D721Med (cell line): ENCODE measurements around the gene FMN1.

Experiments used
- DNase-seq: peaks from one replicate; pipeline ENCODE4 v3.0.0; 2011; ENCODE audit warnings: low spot score; ENCODE audit not compliant: insufficient read length
- FAIRE-seq: peaks from 2 replicates; lab custom pipeline; 2011; peaks lifted over from hg19 to GRCh38; lab: Jason Lieb, UNC
- CTCF ChIP-seq: IDR thresholded peaks from 2 replicates; pipeline ENCODE4 v1.5.1; 2012; ENCODE audit warnings: mild to moderate bottlenecking, control low read depth; ENCODE audit not compliant: insufficient read depth; ENCODE audit errors: missing control alignments

The FMN1 gene

DNA sequence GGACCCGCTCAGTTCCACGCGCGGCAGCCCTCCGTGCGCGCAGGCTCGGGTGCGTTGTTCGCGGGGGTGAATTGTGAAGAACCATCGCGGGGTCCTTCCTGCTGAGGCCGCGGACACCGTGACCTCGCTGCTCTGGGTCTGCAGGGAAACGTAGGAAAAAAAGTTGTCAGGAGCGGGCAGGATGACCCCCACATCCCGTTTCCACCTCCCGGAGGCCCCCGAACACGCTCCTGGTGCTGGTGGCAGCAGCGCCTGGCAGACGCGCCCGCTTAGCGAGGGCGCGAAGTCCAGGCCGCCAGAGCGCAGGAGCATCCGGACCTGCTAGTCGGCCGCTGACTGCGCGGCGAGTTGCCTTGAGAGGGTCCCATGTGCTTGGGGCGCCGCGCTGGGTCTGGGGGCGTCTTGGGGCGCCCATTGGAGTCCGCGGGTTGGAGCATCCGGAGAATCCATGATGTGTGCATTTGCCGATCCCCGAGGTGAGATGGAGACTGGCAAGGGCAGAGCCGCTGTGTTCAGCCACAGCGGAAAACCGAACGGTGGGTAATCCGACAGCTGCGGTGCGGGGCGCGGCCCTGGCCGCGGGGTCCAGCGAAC is 476.2 kb downstream of the FMN1 start:
- FAIRE-seq (no peak), DNase-seq (no peak)
- TF ChIP-seq CTCF, result no peak

GRCh38 chr15:32717426-32718226 is 476.9 kb downstream of the FMN1 start, which contains the start of gene GREM1:
TSS of gene GREM1 (plus strand) at chr15:32718004. CDS start at chr15:32730691, 12,687 bp downstream.
- DNase-seq (no peak), FAIRE-seq (no peak)
- no peak for TF ChIP-seq CTCF

DNA sequence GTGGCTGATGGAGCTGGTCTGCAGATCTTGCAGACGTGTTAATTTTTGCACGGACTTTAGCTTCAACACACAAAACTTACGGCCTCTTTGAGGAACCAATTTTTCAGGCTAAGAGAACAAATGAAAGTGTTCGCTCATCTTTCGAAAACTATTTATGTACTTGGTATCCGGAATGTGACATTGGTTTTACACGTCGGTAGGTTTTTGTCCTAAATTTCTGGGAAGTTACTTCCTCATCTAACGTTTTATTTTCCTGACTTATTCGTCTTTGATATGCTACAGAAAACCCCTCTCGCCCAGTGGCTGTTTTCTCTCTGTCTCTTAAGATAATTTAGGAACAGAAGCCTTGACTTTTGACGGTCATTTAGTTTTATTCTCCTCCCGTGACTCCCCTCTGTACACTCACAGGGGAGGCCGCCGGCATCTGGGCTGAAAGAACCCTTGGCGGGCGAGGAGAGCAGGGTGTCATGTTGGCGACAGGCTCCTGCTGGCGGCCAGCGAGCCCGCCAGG is 477.5 kb downstream of the FMN1 start:
- DNase-seq (no peak), FAIRE-seq (no peak)
- TF ChIP-seq CTCF, result no peak

DNA sequence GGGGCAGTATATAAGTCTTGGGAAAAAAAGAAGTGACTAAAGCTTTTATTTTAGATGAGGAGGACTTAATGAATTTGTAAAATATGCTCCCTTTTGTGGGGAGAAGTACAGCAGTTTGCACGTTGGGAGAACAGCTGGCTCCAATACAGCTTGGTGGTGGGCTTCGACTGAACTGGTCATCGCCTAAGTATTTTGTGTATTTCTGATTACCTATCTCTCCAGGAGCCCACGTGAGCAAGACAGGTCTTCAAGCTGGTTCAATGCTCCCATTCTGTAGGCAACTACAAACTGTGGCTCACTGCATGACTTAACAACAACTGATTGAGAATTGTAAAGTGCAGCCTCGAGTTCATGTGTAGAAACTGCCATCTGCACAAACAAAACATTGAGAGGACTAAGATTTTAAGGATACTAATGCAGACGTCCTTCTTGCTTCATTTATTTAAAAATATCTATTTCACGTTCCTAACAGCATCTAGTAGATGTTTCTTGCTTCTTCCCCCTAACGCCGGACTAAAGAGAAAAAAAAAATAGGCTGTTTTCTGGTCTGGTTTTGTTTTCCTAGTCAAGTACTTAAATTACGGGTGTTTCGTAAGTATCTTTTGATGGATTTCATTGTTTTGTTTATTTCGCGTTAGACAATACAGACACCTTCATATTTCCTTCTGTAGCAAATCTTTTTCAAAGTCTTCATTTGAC is 478.1 kb downstream of the FMN1 start:
- FAIRE-seq (no peak), DNase-seq (no peak)
- no peak for TF ChIP-seq CTCF
